ENCODE results near the gene GAMT. TPM values are rescaled to one million over a fixed set of nuclear protein-coding genes. Genes with fewer than 3 reads are reported as not detected.

The GAMT gene
- total RNA-seq, 1 experiment from 2014 or later: 27.3 TPM

GRCh38 chr19:1433119-1434039 is 32.0 kb upstream of the GAMT start:
- no peak overlapping the region for H3K4me2 ChIP-seq
- no peaks in the 10 kb centered on the region for H3K27me3 ChIP-seq (ENCODE audit: insufficient read depth, low read depth)
- no peaks in the 10 kb centered on the region for H4K20me1 ChIP-seq (ENCODE audit: insufficient read depth)
- intact Hi-C loops (cut with micrococcal nuclease; ENCODE audit: unreplicated experiment): no loop called here
- CTCF ChIA-PET: interaction anchor here (0.6 kb wide), 2 partner anchors 12 to 73 kb away, joined by 3 to 4 read pairs; no protein-coding TSS in a partner anchor
- POLR2A ChIA-PET (ENCODE audit: unreplicated experiment): no interaction called here
- H3K4me3 ChIP-seq: no peak overlapping the region
- H3K27ac ChIP-seq: no peak overlapping the region
- H3K79me2 ChIP-seq (ENCODE audit: low read depth): peaks cover 2% of the 10 kb centered on the region
- peaks cover 26% of the 10 kb centered on the region; the same call in 1 of the 2 replicates for H3F3A ChIP-seq (ENCODE audit: insufficient read depth, low read depth)
- no TSS peak for BruUV-seq (replicated peaks)
- DNase-seq: no peak
- H3K9me3 ChIP-seq (ENCODE audit: insufficient read depth, low read depth): no peaks in the 10 kb centered on the region
- no peak overlapping the region for H2AFZ ChIP-seq
- H3K9me2 ChIP-seq (ENCODE audit: insufficient read depth): no peaks in the 10 kb centered on the region
- no peak for TF ChIP-seq EZH2 (IDR thresholded peaks at IDR 0.05; ENCODE audit: low read depth)
- no peak for TF ChIP-seq CTCF (conservative IDR thresholded peaks at IDR 0.05)
- H3K36me3 ChIP-seq (ENCODE audit: low read depth): no peaks in the 10 kb centered on the region
- no peaks in the 10 kb centered on the region for H3K4me1 ChIP-seq (replicated peaks; ENCODE audit: insufficient read depth)

- Histone ChIP-seq H3K9me3 (ENCODE audit: insufficient read depth, low read depth) (no peaks in the 10 kb centered on the region), H3K4me1 (replicated peaks; ENCODE audit: insufficient read depth) (no peaks in the 10 kb centered on the region), H3K9me2 (ENCODE audit: insufficient read depth) (no peaks in the 10 kb centered on the region), H3K4me2 (no peak overlapping the region), H4K20me1 (ENCODE audit: insufficient read depth) (no peaks in the 10 kb centered on the region), H3K79me2 (ENCODE audit: low read depth) (no peaks in the 10 kb centered on the region), H3F3A (ENCODE audit: insufficient read depth, low read depth) (peaks cover 21% of the 10 kb centered on the region; the same call in 1 of the 2 replicates), H3K36me3 (ENCODE audit: low read depth) (no peaks in the 10 kb centered on the region), H2AFZ (no peak overlapping the region), H3K4me3 (no peak overlapping the region), H3K27ac (no peak overlapping the region), H3K27me3 (ENCODE audit: insufficient read depth, low read depth) (no peaks in the 10 kb centered on the region)
- no peak for TF ChIP-seq CTCF (conservative IDR thresholded peaks at IDR 0.05)
- TF ChIP-seq EZH2 (IDR thresholded peaks at IDR 0.05; ENCODE audit: low read depth): no peak
- POLR2A ChIA-PET (ENCODE audit: unreplicated experiment): no interaction called here
- intact Hi-C loops (cut with micrococcal nuclease; ENCODE audit: unreplicated experiment): no loop called here
- CTCF ChIA-PET: interaction anchor here (0.6 kb wide), 2 partner anchors 11 to 74 kb away, joined by 3 to 4 read pairs; no protein-coding TSS in a partner anchor
- BruUV-seq (replicated peaks): no TSS peak
- no peak for DNase-seq
These were observed 31.2 kb upstream of the GAMT start for GRCh38 chr19:1432507-1432887.

- Histone ChIP-seq H3K9me2 (ENCODE audit: insufficient read depth) (no peaks in the 10 kb centered on the region), H2AFZ (no peak overlapping the region), H3K36me3 (ENCODE audit: low read depth) (no peaks in the 10 kb centered on the region), H3F3A (ENCODE audit: insufficient read depth, low read depth) (peaks cover 17% of the 10 kb centered on the region; the same call in 1 of the 2 replicates), H3K27me3 (ENCODE audit: insufficient read depth, low read depth) (no peaks in the 10 kb centered on the region), H3K4me1 (replicated peaks; ENCODE audit: insufficient read depth) (no peaks in the 10 kb centered on the region), H3K4me3 (no peak overlapping the region), H3K79me2 (ENCODE audit: low read depth) (no peaks in the 10 kb centered on the region), H4K20me1 (ENCODE audit: insufficient read depth) (no peaks in the 10 kb centered on the region), H3K27ac (no peak overlapping the region), H3K4me2 (no peak overlapping the region), H3K9me3 (ENCODE audit: insufficient read depth, low read depth) (no peaks in the 10 kb centered on the region)
- intact Hi-C loops (cut with micrococcal nuclease; ENCODE audit: unreplicated experiment): no loop called here
- no peak for DNase-seq
- no TSS peak for BruUV-seq (replicated peaks)
- TF ChIP-seq CTCF (conservative IDR thresholded peaks at IDR 0.05) (no peak), EZH2 (IDR thresholded peaks at IDR 0.05; ENCODE audit: low read depth) (no peak)
- ChIA-PET POLR2A (ENCODE audit: unreplicated experiment) (no interaction called here), CTCF (no interaction called here)
These were observed 30.6 kb upstream of the GAMT start for GRCh38 chr19:1431759-1432506.

Measured in PC-9 (cell line).